Measurements from ENCODE around the gene NAT14.

DNA sequence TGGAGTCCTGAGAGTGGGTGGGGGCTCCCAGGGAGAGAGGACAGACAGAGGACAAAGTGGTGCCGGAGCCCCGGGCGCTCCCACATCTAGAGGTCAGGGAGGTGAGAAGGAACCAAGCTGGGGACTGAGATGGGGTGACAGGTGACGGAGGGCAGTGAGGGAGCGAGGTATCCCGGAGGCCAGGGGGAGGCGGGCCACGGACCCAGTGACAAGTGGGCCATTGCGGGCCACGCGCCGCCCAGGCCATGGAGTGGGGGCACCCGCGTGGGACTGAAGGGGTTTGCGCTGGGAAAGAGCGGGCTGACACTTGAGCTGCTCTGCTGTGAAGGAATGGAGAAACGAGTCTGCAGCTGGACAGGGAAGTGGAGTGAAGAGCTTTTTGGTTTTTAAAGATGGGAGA is 5.9 kb upstream of the NAT14 start:
- TF ChIP-seq, protein P1, sequence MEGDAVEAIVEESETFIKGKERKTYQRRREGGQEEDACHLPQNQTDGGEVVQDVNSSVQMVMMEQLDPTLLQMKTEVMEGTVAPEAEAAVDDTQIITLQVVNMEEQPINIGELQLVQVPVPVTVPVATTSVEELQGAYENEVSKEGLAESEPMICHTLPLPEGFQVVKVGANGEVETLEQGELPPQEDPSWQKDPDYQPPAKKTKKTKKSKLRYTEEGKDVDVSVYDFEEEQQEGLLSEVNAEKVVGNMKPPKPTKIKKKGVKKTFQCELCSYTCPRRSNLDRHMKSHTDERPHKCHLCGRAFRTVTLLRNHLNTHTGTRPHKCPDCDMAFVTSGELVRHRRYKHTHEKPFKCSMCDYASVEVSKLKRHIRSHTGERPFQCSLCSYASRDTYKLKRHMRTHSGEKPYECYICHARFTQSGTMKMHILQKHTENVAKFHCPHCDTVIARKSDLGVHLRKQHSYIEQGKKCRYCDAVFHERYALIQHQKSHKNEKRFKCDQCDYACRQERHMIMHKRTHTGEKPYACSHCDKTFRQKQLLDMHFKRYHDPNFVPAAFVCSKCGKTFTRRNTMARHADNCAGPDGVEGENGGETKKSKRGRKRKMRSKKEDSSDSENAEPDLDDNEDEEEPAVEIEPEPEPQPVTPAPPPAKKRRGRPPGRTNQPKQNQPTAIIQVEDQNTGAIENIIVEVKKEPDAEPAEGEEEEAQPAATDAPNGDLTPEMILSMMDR (IDR thresholded peaks at IDR 0.05) = no peak
- TF ChIP-seq MAX (IDR thresholded peaks at IDR 0.05; ENCODE audit: low read depth) (no peak), GABPA (IDR thresholded peaks at IDR 0.05; ENCODE audit: low read depth) (no peak), SMC3 (IDR thresholded peaks at IDR 0.05; ENCODE audit: low read depth, low read length) (no peak)

All from SK-N-SH (cell line).